ENCODE data around the gene CNTN5. TPM values are rescaled to one million over a fixed set of nuclear protein-coding genes. Genes with fewer than 3 reads are reported as not detected.

The CNTN5 gene
- total RNA-seq, 4 donors from 2014 or later = 0.16 TPM; not detected in 3

- TF ChIP-seq CTCF (IDR thresholded peaks at IDR 0.05 in 4 of 5, conservative IDR thresholded peaks at IDR 0.05 in 1 of 5) (no peak), POLR2A (IDR thresholded peaks at IDR 0.05) (no peak)
Measured at GRCh38 chr11:99229544-99229943, 208.8 kb downstream of the CNTN5 start.

GRCh38 chr11:99234534-99234933 is 213.8 kb downstream of the CNTN5 start:
- ATAC-seq = no peak

More at GRCh38 chr11:99229544-99229943, 208.8 kb downstream of the CNTN5 start:
- ATAC-seq (no peak), DNase-seq (no peak)
- no peaks in the 10 kb centered on the region for H3K9me3 ChIP-seq
- in situ Hi-C loops (cut with MboI; ENCODE audit: low sequenced_read_pairs in 4 of 4) (no loop called here), intact Hi-C loops (cut with DNase I; ENCODE audit: low total_unique reads) (no loop called here)
- no peak overlapping the region for H3K27ac ChIP-seq
- no peaks in the 10 kb centered on the region for H3K36me3 ChIP-seq
- H3K4me3 ChIP-seq = no peak overlapping the region
- no peaks in the 10 kb centered on the region for H3K4me1 ChIP-seq
- H3K27me3 ChIP-seq = no peaks in the 10 kb centered on the region

GRCh38 chr11:99238401-99238800 is 217.7 kb downstream of the CNTN5 start:
- DNase-seq (no peak), ATAC-seq (no peak)
- Histone ChIP-seq H3K27ac (no peak overlapping the region), H3K4me1 (no peaks in the 10 kb centered on the region), H3K36me3 (no peaks in the 10 kb centered on the region), H3K27me3 (no peaks in the 10 kb centered on the region), H3K9me3 (no peaks in the 10 kb centered on the region), H3K4me3 (no peak overlapping the region)
- intact Hi-C loops (cut with DNase I; ENCODE audit: low total_unique reads) (no loop called here), in situ Hi-C loops (cut with MboI; ENCODE audit: low sequenced_read_pairs in 4 of 4) (no loop called here)
- TF ChIP-seq POLR2A (IDR thresholded peaks at IDR 0.05) (no peak), CTCF (IDR thresholded peaks at IDR 0.05 in 4 of 5, conservative IDR thresholded peaks at IDR 0.05 in 1 of 5) (no peak)

More at GRCh38 chr11:99234534-99234933, 213.8 kb downstream of the CNTN5 start:
- Histone ChIP-seq H3K27ac (no peak overlapping the region), H3K4me3 (no peak overlapping the region), H3K36me3 (no peaks in the 10 kb centered on the region), H3K4me1 (no peaks in the 10 kb centered on the region), H3K9me3 (no peaks in the 10 kb centered on the region), H3K27me3 (no peaks in the 10 kb centered on the region)
- DNase-seq = no peak
- in situ Hi-C loops (cut with MboI; ENCODE audit: low sequenced_read_pairs in 4 of 4) (no loop called here), intact Hi-C loops (cut with DNase I; ENCODE audit: low total_unique reads) (no loop called here)
- TF ChIP-seq CTCF (IDR thresholded peaks at IDR 0.05 in 4 of 5, conservative IDR thresholded peaks at IDR 0.05 in 1 of 5) (no peak), POLR2A (IDR thresholded peaks at IDR 0.05) (no peak)

DNA sequence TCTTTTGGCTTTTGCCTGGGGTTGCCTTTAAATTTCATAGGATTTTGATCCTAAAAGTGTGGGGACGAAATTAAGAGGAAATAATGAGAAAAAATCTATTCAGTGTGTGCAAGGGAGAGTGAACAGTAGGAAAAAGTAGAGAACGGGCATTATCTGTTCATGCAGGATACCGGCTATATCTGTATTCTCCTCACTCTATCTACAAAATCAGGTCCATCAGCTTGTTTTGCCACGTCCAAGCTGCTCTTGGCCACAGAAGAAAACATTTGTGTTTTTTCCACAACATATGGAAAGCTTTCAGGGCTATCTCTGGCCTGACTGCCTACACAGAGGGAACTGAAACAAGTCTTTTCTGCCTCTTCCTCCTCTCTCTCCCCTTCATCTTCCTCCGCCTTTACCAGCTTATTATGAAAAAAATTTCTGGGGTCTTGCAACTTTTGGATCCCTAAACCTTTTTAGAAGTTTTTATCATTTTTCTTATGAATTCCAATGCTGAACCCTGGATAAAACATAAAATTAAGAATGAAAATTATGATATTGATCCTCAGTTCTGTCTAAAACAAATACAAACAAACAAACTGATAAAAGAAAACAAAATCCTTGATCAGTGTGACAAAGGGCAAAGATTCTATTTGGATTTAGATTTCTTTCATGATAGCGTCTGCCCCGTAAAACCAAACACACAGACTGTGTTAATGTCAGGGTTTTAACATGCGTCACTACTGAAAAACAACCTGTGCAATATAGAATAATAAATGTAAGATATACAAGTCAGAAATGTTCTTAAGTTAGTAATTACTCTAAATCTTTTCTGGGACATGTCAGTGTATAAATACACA is 219.7 kb downstream of the CNTN5 start:
- Histone ChIP-seq H3K36me3 (no peaks in the 10 kb centered on the region), H3K4me3 (no peak overlapping the region), H3K4me1 (no peaks in the 10 kb centered on the region), H3K9me3 (no peaks in the 10 kb centered on the region), H3K27me3 (no peaks in the 10 kb centered on the region), H3K27ac (no peak overlapping the region)
- intact Hi-C loops (cut with DNase I; ENCODE audit: low total_unique reads) = no loop called here
- ATAC-seq (no peak), DNase-seq (no peak)
- no peak for TF ChIP-seq CTCF (IDR thresholded peaks at IDR 0.05 in 4 of 5, conservative IDR thresholded peaks at IDR 0.05 in 1 of 5)
- TF ChIP-seq POLR2A (IDR thresholded peaks at IDR 0.05) = no peak
- in situ Hi-C loops (cut with MboI; ENCODE audit: low sequenced_read_pairs in 4 of 4) = no loop called here

Data from gastrocnemius medialis (tissue), 4 donors.